HG03442 (cell line): ENCODE data around the gene AMIGO1.

Experiments
- ATAC-seq: cut with Tn5 transposase; IDR thresholded peaks from one replicate; pipeline ENCODE4 v1.9.1; 2021; ENCODE audit warnings: mild to moderate bottlenecking, moderate library complexity; ENCODE audit not compliant: unreplicated experiment

The AMIGO1 gene

DNA sequence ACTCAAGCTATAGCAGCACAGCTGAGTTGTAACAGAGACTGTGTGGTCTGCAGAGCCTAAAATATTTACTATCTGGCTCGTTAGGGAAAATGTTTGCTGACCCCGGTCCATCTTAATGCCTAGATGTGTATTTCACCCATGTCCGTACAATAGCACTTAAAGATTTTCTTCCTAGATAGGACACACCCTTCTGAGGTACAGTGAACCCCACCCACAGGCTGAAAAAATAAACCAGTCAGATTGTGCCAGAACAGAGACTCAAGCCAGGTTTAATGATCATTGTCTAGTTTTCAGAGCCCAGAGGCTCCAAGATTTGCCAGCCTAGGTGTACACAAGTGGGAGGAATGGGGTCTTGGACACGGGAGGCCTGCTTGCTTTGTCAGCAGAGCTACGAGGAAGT is 5.6 kb downstream of the AMIGO1 start:
- ATAC-seq, result no peak

DNA sequence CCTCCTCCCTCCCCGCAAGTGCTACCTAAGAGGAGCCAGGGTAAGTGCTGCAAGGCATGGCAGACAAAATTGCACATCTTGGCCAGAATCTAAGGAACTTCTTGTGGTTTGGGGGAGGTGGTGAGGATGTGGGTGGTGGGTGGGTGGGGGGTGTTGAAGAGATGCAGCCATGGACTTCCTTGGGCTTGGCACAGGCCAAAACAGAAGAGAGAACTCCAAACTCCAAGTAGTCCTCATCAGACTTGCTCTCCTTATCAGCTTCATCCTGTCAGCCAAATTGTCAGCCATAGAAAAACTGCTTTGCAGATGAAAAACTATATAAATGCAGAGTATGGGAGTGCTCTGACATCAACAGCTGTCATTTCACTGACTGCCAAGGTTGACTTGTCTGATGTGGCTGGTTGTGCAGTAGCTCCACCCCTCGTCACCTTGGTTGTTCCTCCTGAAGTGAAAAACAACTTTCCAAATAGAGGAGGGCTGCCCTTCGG is 7.1 kb downstream of the AMIGO1 start:
- no peak for ATAC-seq

DNA sequence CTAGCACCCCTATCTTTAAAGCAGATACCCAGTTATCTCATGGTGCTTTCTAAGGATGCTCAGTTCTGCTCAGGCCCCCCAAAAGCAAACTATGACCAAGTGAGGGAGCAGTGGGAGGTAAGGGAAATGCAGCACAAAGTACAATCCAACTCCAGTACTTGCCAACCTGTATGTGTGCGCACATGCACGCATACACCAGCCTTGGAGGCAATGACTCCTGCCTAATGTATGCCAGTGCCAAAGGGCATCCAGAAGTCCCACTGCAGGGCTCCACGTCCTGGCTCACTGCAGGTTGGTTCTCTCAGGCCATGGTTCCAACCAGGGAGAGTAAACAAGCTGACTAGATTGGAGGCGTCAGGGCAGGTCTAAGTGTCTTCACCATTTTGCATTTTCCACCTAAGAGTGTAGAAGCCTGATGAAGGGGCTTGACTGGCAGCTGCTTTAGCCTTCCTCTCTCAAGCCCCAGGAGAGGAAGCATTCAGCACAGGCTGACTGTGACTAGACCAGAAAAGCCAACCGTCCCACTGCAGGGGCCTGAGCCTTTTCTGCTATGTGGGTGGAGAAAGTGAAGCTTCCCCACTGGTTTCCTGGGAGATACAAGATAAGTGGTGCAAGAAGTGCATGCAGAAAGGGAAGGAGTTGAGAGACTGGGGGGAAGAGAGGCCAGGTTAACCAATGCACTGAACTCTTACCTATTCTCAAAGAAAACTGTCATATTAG is 7.7 kb downstream of the AMIGO1 start:
- ATAC-seq, result no peak

DNA sequence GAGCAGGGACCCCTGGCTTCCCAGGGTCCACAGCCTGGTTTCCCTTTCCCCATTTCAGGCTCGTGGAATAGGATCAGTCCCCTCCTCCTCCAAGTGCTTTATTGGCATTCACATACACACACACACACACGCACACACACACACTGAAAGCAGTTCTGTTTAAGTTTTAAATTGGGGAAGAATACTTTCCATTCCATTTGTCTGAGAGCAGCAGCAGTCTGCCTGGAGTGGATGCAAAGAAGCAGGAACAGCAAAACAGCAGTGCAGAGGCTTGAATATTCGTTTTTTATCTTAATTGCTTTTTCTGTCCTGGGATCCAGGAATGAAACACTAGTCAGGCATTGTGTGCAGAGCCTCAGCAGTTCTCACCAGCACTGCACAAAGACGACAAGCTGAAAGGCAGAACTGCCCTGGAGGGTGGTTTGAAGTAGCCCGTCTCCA is 8.6 kb downstream of the AMIGO1 start:
- ATAC-seq, result no peak

DNA sequence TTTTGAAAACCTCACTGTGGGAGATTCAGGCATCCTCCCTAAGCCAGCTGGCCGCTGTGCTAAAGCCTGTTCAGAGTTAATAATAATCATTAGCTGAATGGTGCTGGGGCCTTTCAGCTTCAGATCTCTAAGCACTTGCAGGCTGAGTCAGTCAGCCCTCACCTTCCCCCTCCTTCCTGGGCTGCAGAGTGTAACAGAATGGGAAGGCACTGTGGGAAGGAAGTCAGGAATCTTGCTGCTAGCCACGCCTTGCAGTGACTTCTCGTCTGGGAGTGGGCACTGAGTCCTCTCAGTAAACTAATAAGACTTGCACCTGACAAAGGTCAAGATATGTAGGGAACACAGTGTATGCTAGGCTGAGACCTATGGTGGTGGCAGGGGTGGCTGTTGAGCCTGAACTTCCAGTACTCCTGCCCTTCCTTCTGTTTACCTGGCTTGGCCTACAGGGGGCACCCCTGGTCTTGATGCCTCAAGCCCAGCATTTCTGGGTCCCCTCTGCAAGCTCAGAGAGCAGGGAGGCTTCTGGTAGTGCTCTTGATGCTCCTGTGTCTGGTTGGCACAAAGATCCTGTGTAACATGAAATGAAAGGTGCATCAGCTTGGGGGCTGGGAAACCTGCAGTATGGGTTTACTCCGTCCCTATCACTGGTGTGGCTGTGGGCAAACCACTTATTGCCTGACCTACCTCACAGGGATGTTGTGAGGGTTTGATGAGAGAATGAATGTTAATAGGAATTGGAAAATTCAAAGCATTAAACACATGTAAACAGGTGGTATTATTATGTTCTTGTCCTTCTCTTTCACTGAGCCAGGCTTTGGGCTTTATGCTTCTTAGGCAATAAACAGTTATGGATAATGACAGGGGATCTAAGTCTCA is 9.6 kb downstream of the AMIGO1 start:
- no peak for ATAC-seq

DNA sequence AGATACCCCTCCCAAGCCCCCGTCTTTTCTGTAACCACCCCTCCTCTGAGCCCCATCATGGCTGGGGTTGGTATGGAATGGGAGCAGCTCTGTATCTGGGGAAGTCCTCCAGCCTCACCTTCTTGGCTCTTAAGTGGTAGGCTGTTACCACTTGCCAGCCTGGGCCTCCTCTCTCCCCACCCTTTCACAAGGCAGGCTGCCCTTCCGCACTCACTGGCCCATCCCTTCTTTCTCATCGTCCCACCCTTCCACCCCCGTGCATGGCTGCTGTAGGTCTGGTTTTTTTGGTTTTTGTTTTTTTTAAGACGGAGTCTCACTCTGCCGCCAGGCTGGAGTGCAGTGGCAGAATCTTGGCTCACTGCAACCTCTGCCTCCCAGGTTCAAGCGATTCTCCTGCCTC is 10.4 kb downstream of the AMIGO1 start:
- ATAC-seq, result no peak

DNA sequence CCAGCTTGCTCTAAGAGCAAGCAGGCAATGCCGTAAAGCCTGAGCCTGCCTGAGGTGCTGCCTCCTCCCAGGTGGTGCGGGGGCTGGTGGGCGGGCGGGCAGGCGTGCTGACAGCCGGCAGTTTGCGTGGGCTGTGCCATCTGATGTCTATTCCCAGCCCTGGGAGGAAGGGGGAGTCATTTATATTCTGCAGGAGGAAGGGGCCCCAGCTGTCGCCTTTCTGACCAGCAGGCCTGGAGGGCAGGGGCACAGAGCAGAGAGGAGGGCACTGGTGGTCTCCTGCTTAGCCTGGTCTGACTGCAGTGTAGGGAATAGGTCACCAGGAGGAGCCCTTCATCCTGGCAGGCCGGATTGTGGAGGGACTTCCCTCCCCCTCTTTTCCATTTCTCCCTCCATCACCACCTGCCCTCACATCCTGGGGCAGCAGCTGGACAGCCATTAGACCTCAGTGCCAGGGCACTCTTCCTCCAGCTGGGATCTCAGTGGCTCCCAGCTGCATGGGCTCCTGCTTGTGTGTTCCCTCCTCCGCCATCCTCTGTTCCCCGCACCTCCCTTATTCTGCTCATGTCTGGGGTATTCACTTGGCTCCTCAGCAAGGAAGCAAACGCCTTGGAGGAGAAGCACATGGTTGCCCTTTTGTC is 11.2 kb downstream of the AMIGO1 start:
- ATAC-seq, result no peak

DNA sequence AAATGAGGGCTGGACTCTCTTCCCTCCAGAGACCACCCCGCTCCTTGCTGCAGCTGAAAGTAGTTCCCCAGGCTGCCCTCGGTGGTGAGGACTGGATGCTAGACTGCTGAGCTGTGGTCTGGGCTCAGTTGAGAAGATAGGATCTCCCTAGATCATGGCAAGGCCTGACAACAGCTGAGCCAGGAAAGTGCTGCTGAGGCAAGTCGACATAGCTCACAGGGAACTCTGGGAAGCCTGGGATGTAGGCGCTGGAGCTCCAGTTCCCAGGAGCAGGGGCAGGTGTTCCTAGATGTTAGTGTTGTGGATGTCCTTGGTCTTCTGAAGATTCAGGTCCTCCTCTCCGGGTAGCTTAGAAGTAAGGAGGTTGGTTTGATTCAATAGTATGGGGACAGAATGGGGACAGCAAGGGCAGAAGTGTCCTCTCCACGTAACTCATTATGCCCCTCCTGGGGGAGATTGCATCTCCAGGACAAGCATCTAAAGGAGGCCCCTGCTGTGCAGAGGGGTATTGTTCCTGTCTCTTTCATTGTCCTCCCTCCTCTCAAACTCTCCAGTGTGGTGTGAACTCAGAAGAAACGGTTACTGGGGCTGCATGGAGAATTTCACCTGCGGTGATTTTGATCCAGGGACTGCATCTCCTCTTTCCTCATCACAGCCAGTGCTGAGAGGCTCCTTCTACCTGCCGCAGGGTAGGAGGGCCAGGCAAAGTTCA is 11.9 kb downstream of the AMIGO1 start:
- no peak for ATAC-seq

DNA sequence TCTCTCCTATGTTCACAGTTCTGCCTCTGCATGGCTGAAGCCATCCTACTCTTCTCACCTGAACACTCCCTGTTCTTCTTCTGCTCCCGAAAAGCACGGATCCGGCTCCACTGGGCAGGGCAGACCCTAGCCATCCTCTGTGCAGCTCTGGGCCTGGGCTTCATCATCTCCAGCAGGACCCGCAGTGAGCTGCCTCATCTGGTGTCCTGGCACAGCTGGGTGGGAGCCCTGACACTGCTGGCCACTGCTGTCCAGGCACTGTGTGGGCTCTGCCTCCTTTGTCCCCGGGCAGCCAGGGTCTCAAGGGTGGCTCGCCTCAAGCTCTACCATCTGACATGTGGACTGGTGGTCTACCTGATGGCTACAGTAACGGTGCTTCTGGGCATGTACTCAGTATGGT is 13.8 kb downstream of the AMIGO1 start:
- no peak for ATAC-seq

DNA sequence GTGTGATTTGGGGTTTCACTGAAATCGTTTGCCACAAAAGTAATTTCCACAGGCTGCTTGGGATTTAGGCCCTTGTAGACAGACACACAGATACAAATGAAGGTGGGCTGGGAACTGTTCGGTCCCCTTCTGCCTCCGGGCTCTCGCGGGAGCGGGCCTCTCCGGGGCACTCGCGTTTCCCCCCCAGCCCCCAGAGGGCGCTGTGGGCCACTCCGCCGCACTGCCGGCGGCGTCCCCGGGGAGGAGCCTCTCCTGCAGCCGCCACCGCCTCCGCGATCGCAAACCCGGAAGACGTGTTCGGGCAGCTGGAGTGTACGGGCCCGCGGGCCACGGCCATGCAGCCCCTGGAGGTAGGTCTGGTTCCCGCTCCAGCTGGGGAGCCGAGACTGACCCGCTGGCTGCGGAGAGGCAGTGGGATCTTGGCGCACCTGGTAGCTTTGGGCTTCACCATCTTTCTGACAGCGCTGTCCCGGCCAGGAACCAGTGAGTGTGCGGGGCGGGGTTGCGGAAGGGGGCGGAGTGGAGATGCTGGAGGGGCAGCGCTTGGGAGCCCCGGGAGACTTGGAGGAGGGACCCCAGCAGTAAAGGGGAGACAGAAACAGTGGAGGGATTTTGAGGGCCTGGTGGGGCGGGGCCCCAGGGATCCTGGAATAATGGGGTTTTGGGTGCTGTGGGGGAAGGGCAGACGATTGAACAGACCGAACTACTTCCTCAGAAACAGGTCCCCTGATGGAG is 15.6 kb downstream of the AMIGO1 start, which contains the start of gene CYB561D1:
TSS of gene CYB561D1 (plus strand) at position 290 of the 735 bp plus-strand sequence. CDS start at position 336, 46 bp downstream.
- peak; percentile 91 for ATAC-seq

DNA sequence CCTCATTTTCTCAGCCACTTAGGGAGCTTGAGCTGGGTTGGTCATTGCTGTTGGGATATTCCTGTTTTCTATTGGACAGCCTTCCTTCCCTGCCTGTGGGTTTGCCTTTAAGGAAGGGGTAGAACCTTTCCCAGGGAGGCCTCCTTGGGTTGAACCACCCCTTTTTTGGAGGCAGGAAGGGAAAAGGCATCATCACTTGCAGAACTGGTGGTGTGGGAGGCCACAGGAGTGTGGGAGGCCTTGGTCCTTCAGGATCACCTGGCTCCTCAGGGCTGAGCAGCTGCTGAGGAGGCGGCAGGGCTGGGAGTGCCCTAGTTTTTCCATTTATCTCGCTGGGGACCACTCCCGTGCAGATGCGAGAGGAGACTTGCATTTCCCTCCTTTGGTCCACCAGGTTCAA is 16.3 kb downstream of the AMIGO1 start:
- ATAC-seq, result no peak

DNA sequence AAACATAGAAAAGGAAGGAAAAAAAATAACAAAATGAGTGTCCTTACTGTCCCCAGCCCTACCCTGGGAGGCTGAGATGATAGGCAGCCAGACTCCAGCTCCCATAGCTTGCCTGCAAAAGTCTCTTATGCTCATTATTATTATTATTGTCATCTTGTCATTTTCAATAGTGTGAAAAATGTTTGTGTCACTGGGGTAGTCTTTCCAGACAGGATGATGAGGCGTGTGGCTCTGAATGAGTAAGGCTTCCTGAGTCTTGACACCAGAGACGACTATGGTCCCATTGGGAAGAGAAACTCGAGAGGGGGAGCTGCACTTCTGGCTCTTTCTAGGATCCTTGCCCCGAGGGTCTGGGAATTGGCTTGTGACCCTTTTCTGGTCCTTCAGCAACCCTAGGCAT is 16.7 kb downstream of the AMIGO1 start:
- no peak for ATAC-seq

DNA sequence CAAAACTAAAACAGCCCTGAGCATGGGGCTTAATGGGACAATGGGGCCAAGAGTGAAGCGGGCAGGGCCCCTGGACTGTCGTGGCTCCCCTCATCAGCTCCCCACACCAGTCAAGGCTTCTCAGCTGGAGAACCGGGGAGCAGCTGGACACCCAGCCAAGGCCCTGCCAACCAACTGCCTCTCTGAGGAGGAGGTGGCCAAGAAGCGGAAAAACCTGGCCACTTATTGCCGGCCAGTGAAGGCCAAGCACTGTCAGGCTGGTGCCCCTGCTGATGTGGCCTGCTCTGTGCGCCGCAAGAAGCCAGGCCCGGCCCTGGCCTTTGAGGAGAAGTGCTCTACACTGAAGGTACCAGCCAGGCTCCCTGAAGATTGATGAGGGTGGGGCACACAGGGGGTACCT is 18.2 kb downstream of the AMIGO1 start:
- ATAC-seq, result no peak

DNA sequence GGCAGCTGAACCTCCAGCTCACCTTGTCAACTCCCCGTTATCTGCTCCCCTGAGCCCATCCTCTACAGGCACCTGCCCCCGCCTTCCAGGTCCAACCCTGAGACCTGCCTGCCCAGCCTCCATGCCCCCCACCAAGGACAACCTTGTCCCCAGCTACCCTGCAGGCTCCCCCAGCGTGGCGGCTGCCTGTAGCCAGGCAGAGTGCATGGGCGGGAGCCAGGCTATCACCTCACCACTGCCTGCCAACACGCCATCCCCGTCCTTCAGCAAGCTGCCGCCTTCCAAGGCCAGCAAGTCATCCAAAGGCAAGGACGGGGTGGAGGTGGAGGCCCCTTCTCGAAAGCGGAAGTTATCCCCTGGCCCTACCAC is 18.6 kb downstream of the AMIGO1 start:
- no peak for ATAC-seq

DNA sequence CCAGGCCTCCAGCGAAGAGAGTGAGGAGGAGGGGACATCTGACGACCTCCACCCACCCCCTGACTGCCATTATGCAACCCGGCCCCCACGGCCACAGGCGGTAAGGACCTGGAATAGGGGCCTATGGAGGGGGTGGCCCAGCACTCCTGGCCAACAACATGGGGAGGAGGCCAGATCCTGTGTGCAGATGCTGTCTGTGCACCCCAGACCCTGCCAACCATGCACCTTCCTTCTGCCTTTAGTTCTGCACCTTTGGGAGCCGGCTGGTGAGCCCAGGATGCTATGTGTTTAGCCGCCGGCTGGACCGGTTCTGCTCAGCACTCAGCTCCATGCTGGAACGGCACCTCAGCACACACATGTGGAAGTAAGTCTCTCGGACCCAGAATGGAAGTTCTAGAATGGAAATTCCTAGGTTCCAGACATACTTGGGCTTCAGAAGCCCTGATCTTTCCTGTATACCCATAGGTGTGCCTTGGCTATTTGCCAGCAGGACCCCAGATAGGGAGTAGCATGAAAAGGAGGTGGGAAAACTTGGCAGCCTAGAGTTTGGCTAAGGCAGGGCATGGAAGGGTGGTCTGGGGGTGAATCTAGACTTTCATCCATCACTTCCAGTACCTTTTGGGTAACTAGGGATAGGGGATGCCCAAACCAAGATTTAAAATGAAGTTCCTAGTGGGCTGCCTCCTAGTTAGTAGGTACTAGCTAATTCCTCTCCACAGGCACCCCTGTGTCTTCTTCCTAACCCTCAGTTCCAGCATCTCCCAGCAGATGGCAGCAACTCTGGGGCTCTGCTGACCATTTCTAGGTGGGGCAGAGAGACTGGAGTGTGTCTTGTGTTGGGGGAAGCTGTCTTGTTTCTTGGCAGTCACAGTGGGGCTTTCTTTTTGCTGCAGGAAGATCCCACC is 19.2 kb downstream of the AMIGO1 start:
- ATAC-seq, result no peak

DNA sequence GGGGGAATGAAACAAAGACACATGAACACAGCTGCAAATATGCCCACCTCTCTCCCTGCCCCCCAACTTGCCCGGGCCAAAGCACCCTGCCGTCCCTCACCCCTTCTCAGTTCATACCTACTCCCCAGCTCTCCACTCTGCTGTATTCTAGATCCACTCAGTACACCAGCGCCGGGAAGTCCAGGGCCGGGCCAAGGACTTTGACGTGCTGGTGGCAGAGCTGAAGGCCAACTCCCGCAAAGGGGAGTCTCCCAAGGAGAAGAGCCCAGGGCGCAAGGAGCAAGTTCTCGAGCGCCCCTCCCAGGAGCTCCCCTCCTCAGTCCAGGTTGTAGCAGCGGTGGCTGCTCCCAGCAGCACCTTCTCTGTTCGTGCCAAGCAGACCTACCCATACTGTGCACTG is 20.8 kb downstream of the AMIGO1 start:
- no peak for ATAC-seq

DNA sequence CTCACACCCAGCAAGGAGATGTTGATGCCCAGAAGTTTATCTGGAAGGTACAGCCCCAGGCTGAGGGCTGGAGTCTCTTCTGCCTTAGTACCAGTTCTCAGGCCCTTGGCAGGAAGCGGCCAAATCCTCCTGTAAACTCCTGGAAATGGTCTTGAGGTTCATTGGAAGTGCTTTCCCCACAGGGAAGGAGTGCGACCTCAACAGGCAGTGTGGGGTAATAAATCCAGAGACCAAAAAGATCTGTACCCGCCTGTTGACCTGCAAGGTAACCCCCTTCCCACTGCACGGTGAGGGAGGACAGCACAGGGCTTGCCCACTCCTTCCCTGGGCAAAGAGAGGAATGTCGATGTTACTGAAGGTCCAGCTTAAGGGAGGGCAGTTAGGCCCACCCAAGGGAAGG is 21.3 kb downstream of the AMIGO1 start:
- no peak for ATAC-seq

DNA sequence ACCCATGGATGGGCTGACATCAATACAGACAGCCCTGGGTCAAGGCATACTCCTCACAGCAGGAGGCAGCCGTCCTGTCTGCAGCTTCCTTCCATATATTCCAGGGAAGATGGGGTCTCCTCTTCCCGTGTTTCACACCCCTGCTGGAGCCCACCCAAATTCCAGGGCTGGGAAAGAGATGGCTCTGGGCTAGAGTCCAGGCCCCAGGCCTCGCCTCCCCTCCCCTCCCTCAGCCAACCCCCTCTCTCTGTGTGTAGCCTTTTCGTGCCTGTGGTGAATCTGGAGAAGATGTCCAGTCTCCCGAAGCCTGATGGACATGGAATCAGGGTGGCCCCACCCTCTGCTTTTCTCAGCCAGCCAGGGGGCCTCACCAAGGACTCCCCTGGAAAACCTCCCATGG is 22.3 kb downstream of the AMIGO1 start:
- no peak for ATAC-seq

DNA sequence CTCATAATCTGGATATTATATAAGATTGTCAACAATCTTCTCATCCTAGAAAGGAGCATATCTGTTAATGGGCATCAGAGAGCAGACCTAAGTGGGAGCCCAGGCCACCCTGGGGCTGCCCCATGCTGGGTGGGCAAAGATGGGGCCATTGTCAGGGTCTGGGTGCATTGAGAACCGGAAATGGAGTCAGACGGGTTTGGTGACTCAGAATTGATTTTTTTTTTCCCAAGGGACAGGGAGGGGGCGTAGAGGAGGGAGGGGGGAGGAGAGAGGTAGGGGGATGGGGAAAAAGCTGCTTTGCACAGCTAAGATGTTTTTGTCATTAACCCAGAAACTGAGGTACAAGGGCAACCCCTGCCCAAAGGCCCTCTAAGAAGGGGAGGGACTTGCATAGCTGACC is 24.5 kb downstream of the AMIGO1 start:
- no peak for ATAC-seq
